Colon (tissue), 2 donors: ENCODE data around the gene TIMP3.

ENCODE experiments used
- FAIRE-seq: peaks from 2 replicates; lab custom pipeline; 2012; peaks lifted over from hg19 to GRCh38; lab: Jason Lieb, UNC
- donor health status: control.
- donor health status: control.

TIMP3 gene

GRCh38 chr22:32809786-32810554 lies 8.5 kb downstream of the TIMP3 start:
- no peak for FAIRE-seq

GRCh38 chr22:32810555-32811133 lies 9.1 kb downstream of the TIMP3 start:
- FAIRE-seq, result no peak

GRCh38 chr22:32811788-32812545 lies 10.5 kb downstream of the TIMP3 start:
- FAIRE-seq, result no peak

- FAIRE-seq, result no peak
Observed at GRCh38 chr22:32814285-32814860, 12.9 kb downstream of the TIMP3 start.

GRCh38 chr22:32815059-32815458 lies 13.6 kb downstream of the TIMP3 start:
- FAIRE-seq, result no peak

GRCh38 chr22:32815943-32816342 lies 14.4 kb downstream of the TIMP3 start:
- no peak for FAIRE-seq

GRCh38 chr22:32817137-32817730 lies 15.7 kb downstream of the TIMP3 start:
- no peak for FAIRE-seq

GRCh38 chr22:32818446-32819115 lies 17.1 kb downstream of the TIMP3 start:
- no peak for FAIRE-seq

GRCh38 chr22:32819120-32819519 lies 17.6 kb downstream of the TIMP3 start:
- FAIRE-seq, result no peak

GRCh38 chr22:32820131-32821119 lies 18.9 kb downstream of the TIMP3 start:
- no peak for FAIRE-seq

GRCh38 chr22:32822179-32822877 lies 20.8 kb downstream of the TIMP3 start:
- no peak for FAIRE-seq

- no peak for FAIRE-seq
Observed at GRCh38 chr22:32823024-32823730, 21.7 kb downstream of the TIMP3 start.

GRCh38 chr22:32824531-32825312 lies 23.2 kb downstream of the TIMP3 start:
- no peak for FAIRE-seq

- FAIRE-seq, result no peak
Observed at GRCh38 chr22:32826537-32826936, 25.0 kb downstream of the TIMP3 start.

GRCh38 chr22:32827049-32827602 lies 25.6 kb downstream of the TIMP3 start:
- no peak for FAIRE-seq

- no peak for FAIRE-seq
Observed at GRCh38 chr22:32828150-32828549, 26.6 kb downstream of the TIMP3 start.

- no peak for FAIRE-seq
Observed at GRCh38 chr22:32828561-32828960, 27.1 kb downstream of the TIMP3 start.

GRCh38 chr22:32829451-32829851 lies 27.9 kb downstream of the TIMP3 start:
- FAIRE-seq, result no peak
